Stimulated activated CD4-positive, alpha-beta T cell treated with anti-CD3 and anti-CD28 coated beads, Interleukin-4, amount 100 ng/mL, for 4 hours (primary cell): ENCODE results near the gene OPHN1.

Experiments
- DNase-seq, 2 experiments: peaks; one replicate each; pipeline ENCODE4 v3.0.0-alpha.2; 2020

Gene OPHN1

DNA sequence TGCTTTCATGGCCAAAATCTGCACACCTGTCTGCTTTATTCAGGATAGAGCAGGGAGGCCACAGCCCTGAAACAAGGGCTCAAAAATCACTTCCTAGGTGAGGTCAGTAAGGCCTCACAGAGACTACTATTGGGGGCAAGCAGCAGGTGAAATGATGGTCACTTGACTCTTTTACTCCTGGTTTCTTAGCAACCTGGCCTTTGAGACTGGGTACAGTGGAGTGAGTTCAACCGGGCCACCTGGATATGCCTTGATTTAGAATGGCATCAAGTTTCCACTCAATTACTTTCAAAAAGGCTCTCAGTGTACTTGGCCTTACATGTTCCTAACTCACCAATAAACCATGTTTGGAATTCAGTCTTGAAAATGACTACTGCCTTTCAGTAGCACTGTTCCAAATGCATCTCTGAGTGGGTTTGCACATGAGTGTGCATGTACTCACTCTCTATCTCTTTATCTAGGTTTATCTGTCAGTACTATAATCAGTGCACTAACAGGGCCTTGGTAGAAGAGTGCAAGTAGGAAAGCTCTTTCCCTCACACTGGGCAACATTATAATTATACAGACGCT lies 388.2 kb downstream of the OPHN1 start:
- DNase-seq = no peak

DNA sequence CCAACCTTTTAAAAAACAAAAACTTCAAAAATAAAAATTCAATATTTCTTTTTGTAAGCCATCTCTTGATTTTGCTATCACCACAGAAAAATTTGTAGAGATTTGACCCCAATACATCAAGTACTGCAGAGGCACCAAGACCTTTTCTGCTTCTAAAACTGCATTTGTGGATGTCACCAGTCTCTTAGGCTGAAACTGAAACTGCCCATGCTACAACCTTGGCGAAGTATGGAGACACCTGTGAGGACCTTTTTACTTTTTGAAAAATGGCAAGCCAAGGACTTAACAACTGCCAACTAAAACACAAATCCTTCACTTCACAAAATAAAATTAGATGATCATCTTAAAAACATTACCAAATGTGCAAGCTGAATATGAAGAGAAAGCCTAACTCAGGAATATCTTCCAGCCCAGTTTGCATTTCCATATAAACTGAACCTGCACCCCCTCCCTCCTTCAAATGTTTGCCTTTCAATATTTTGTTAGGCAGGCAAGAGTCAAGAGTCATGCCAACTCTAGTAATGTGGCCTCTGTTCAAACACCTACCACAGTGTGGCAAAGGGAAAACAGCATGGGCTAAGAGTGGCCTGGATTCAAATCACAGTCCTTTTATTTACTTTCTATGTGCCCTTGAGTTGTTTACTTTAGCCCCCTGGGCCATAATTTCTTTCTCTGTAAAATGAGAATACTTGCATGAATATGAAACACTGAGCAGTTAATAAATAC lies 389.4 kb downstream of the OPHN1 start:
- no peak for DNase-seq

DNA sequence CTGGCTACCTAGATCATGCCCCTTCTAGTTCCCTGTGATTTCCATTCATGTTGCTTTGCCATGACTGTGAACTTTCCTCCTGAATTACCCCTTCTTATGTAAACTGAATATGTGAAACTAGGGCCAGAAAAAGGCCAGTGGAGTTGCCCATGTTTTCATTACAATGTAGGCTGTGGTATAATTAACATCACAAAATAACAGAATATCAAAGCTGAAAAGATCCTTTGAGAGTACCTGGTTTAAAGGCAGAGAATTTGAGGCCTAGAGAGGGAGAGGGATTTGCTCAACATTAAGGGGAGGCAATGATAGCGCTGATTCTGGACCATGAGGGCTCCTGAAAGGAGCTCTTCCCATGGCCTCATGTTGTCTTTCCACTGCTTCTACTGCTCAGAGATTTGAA lies 392.2 kb downstream of the OPHN1 start:
- DNase-seq = no peak

DNA sequence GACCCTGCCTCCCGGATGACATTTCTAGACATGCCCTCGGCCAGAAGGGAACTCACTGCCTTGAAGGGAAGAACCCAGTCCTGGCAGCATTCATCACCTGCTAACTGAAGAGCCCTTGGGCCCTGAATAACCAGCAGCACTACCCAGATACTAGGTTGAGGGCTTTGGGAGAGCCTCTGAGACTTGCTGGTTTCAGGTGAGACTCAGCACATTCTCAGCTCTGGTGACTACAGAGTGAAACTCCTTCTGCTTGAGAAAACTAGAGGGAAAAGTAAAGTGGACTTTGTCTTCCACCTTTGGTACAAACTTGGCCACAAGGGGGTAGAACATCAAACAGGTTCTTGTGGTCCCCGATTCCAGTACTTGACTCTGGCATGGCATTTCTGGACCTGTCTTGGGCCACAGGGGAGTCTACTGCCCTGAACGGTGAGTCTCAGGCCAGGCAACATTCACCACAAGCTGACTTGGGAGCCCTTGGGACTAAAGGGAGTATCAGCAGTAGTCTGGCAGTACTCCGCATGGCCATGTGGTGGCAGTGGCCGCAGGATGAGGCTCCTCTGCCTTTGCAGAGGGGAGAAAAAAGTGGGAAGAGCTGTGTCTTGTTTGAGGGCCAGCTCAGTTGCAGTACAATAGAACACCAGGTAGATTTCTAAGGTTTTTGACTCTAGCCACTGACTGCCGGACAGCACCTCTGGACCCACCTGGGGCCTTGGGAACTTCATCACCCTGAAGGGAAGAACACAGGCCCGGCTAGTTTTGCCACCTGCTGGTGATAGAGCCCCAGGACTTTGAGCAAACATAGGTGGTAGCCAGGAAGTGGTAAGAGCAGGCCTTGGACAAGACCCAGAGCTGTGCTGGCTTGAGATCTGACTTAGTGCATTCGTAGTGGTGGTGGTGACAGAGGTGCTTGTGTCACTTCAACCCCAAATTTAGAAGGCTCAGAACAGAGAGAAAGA lies 414.8 kb downstream of the OPHN1 start:
- no peak for DNase-seq

DNA sequence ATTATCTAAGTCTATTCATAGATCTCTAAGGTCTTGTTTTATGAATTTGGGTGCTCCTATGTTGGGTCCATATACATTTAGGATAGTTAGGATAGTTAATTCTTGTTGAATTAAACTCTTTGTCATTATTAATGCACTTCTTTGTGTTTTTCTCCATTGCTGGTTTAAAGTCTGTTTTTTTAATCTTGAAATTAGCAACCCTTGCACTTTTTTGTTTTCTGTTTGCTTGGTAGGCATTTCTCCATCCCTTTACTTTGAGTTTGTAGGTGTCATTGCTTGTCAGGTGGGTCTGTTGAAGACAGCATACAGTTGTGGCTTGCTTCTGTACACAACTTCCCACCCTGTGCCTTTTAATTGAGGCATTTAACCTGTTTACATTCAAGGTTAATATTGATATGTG lies 434.8 kb downstream of the OPHN1 start:
- DNase-seq = no peak
